Measurements from ENCODE around the gene DUSP8.

DUSP8 gene

DNA sequence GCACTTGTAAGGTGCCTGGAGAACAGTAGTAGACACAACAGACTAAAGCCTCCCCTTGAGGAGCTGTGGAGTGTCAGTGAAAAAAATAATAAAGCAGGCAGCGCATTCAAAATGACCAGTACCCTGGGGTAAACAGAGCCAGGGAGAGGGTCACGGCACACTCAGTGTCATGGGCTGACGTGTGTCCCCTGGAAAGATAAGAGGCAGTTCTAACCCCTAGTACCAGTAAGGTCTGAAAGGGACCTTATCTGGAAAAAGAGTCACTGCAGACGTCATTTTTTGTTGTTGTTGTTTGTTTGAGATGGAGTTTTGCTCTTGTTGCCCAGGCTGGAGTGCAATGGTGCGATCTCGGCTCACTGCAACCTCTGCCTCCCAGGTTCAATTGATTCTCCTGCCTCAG, 32.0 kb downstream of the DUSP8 start:
- H3K4me1 Mint-ChIP-seq = peaks cover 14% of the 10 kb centered on the region
- H3K4me3 Mint-ChIP-seq = no peak overlapping the region
- H3K27ac Mint-ChIP-seq = no peak overlapping the region
- no peaks in the 10 kb centered on the region for H3K36me3 Mint-ChIP-seq
- H3K9me3 Mint-ChIP-seq = no peaks in the 10 kb centered on the region
- H3K27me3 Mint-ChIP-seq = peaks cover 1% of the 10 kb centered on the region

DNA sequence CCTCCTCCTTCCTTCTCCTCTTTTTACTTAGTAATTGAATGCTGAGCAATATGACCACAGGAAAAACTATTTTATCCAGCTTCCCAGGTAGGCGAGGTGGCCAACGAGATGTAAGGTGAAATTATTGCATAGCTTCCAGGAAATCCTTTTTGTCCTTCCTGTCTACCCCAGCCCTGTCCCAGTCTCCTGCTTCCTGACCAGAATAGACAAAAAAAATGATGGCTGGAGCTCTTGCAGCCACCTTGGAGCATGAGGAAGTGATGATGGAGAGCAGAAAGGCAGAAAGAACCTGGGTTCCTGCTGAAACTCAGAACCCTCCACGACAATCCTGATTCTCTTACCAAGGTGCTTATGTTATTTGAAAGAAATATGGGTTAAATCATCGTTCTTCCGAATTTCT, 33.9 kb downstream of the DUSP8 start:
- no peak overlapping the region for H3K4me3 Mint-ChIP-seq
- H3K36me3 Mint-ChIP-seq = no peaks in the 10 kb centered on the region
- H3K27ac Mint-ChIP-seq = peak overlapping the region; percentile 88
- H3K27me3 Mint-ChIP-seq = peaks cover 1% of the 10 kb centered on the region
- H3K9me3 Mint-ChIP-seq = no peaks in the 10 kb centered on the region
- peaks cover 24% of the 10 kb centered on the region for H3K4me1 Mint-ChIP-seq

DNA sequence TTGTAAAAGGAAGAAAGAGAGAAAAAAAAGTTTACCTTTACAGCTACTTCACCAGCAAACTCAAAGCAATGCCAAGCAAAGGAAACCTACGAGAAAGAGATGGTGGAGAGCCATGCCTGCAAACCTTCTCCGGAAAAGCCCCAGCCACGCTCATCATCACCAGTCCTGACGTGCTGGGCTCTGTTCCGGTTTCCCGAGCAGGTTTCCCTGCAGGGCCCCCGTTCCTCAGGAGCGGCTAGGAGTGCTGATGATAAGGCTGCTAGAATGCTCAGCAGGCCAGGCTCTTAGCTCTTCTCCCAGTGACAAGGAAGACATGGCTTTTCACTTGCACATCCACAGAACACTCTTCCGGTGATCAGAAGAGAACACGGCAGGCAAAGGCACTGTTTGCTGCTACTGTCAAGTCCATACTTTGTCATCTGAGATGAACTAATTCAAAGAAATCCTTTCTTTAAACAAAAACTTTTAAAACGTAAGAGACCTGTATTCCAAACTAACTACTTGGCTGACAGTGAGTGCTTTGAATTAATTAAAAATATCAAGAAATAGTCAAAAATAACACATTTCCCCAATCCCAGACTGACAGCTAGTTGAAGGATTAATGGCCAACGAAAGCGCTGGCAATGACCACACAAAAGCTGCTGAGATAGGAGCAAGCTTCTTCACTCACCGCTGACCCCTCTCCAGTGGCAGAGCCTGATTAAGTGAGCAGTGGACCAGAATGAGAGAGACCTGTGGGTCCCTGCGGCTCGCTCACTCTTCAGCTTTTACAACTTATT, 35.8 kb downstream of the DUSP8 start:
- H3K4me3 Mint-ChIP-seq = no peak overlapping the region
- no peaks in the 10 kb centered on the region for H3K36me3 Mint-ChIP-seq
- peaks cover 38% of the 10 kb centered on the region for H3K4me1 Mint-ChIP-seq
- no peak overlapping the region for H3K27ac Mint-ChIP-seq
- no peaks in the 10 kb centered on the region for H3K9me3 Mint-ChIP-seq
- no peaks in the 10 kb centered on the region for H3K27me3 Mint-ChIP-seq

DNA sequence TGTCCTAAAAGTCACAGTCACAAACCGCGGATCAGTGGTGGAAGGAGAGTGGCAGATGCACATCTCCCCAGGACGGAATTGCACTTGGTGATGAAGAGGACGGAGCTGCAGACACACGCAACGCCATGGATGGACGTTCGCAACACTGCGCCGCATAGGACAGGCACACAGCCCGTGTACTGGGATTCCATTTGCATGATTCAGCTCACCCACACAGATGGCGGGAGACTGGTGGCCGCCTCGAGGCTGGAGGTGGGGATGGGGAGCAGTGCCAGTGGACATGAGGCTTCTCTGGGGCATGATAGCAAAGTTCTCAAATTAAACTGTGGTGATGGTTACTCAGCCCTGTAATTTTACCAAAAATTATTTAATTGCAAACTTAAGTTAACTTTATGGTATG, 37.4 kb downstream of the DUSP8 start:
- H3K27ac Mint-ChIP-seq = no peak overlapping the region
- H3K36me3 Mint-ChIP-seq = no peaks in the 10 kb centered on the region
- H3K4me1 Mint-ChIP-seq = peaks cover 38% of the 10 kb centered on the region
- H3K9me3 Mint-ChIP-seq = no peaks in the 10 kb centered on the region
- no peaks in the 10 kb centered on the region for H3K27me3 Mint-ChIP-seq
- no peak overlapping the region for H3K4me3 Mint-ChIP-seq

DNA sequence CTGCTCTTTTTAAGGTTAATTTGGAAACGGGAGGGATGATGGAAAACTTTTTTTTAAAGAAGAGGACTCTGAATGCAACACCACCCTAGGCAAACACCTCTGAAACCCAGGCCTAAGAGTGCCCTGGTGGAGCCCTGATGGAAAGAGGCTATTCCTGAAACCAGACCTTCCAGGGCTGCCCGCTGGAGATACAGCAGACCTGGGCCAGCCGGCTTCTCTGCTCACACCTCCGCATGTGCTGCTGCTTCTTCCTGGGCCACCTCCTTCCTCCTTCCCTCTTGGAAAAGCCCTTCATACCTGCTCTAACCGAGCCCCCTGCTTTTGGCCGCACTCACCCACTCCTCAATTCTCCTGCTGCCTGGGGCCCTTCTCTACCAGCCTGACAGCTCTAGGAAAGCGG, 37.9 kb downstream of the DUSP8 start:
- Mint-ChIP-seq H3K4me3 (no peak overlapping the region), H3K36me3 (no peaks in the 10 kb centered on the region), H3K27ac (no peak overlapping the region), H3K4me1 (peaks cover 41% of the 10 kb centered on the region), H3K9me3 (no peaks in the 10 kb centered on the region), H3K27me3 (no peaks in the 10 kb centered on the region)

DNA sequence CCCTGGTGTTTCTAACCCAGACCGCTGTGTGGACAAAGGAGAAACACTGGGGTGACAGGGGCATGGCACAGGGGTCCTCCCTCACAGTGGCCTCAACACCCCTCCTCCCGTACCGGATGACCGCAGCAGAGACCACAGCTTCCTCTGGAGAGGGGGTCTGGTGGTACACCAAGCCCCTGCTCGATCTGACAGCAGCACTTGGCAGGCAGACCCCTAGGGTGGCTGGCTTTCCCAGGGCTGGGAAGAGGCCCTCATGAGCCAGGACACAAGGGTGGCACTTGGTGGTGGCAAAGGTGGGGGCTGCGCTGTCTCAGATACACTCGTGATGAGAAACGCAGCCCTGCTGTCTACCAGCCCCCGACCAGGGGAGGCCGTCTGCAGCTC, 38.7 kb downstream of the DUSP8 start:
- peaks cover 45% of the 10 kb centered on the region for H3K4me1 Mint-ChIP-seq

DNA sequence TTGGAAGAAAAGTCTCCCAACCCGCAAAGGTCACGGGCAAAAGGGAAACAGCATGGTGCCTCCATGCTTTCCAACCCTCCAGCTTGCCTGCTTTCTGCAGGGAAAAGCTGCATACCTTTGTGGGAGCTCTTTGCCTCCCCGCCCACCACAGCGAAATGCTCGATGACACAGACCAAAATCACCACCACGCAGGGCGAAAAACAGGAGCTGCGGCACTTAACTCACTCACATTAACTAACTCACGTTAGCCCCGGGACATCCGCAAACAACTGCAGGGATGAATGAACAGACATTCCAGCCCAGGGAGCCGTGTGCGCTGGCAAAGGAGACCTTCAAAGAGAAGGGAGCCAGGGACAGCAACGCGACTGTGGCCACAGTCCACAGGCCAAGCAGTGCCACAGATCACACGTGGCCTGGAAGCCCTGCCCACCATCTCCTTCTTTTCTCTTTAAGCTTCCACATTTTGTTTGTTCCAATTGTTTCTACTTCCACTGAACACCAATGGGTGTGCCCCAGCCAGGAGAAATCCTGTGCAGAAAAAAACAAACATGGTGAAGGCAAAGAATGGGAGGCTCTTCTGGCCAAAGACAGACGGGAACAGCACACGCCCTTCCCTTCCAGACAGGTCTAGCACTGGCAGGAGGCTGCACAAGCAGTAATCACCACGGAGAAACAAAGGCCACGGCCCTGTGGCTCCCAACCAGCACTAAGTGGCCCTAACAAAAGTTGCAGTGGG, 39.3 kb downstream of the DUSP8 start:
- H3K27ac Mint-ChIP-seq = no peak overlapping the region
- H3K4me3 Mint-ChIP-seq = no peak overlapping the region
- no peaks in the 10 kb centered on the region for H3K27me3 Mint-ChIP-seq
- H3K9me3 Mint-ChIP-seq = no peaks in the 10 kb centered on the region
- H3K4me1 Mint-ChIP-seq = peaks cover 51% of the 10 kb centered on the region
- no peaks in the 10 kb centered on the region for H3K36me3 Mint-ChIP-seq

More for the DNA sequence above, 38.7 kb downstream of the DUSP8 start:
- no peaks in the 10 kb centered on the region for H3K9me3 Mint-ChIP-seq
- H3K27ac Mint-ChIP-seq = no peak overlapping the region
- H3K4me3 Mint-ChIP-seq = no peak overlapping the region
- no peaks in the 10 kb centered on the region for H3K36me3 Mint-ChIP-seq
- H3K27me3 Mint-ChIP-seq = no peaks in the 10 kb centered on the region

DNA sequence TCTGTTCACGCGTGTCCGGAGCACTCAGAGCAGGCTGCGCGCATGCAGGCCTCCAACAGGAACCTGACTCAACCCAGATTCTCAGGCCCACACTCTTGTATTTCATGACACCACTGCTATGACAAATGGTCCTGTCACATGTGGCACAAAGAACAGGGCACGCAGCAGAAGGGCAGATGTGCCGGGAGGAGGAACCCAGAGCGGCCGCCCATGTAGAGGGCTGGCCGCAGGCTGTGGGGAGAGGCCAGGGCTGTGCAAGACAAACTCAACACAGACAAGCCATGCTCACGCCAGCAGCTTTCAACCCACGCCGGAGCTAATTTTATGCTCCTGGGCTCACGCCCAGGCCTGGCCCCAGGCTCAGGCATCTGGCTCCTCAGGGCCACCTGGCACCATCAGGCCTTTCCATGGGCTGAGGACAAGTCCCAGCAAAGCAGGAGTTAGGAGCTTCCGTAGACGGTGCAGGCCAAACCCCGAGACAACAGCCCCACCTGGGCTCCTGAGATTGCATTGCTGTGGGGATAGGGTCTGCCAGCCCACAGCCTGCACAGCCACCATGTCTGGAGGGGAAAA, 40.0 kb downstream of the DUSP8 start:
- Mint-ChIP-seq H3K4me1 (peaks cover 52% of the 10 kb centered on the region), H3K27me3 (no peaks in the 10 kb centered on the region)

DNA sequence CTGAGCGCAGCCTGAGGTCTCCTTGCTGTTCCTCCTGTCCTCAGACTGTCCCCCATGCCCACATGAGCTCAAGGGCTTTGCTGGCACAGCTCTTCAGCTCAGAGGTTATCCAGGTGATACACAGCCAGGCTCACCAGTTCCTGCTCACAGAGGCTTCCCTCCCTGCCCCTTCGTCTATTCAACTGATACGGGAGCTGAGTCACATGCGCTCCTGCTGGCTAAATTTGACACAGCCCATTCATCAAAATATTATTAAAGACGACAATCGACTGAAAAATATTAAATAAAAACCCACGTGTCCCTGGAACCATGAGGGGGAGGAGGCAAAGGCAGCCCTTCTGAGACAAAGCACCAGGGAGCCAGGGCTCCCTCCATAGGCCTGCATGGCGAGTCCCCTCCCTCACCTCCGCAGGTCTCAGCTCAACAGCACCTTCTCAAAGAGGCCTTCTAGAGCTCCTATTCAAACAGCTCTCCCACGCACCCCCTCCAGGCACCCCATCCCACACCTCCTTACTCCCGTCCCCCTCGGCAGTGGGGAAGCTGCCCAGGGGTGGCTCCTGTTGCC, 40.5 kb downstream of the DUSP8 start:
- Mint-ChIP-seq H3K36me3 (no peaks in the 10 kb centered on the region), H3K27me3 (no peaks in the 10 kb centered on the region), H3K4me3 (no peak overlapping the region), H3K27ac (peak overlapping the region; percentile 65), H3K4me1 (peaks cover 53% of the 10 kb centered on the region), H3K9me3 (no peaks in the 10 kb centered on the region)

More for the DNA sequence above, 40.0 kb downstream of the DUSP8 start:
- Mint-ChIP-seq H3K36me3 (no peaks in the 10 kb centered on the region), H3K4me3 (no peak overlapping the region), H3K27ac (peak overlapping the region; percentile 65), H3K9me3 (no peaks in the 10 kb centered on the region)

DNA sequence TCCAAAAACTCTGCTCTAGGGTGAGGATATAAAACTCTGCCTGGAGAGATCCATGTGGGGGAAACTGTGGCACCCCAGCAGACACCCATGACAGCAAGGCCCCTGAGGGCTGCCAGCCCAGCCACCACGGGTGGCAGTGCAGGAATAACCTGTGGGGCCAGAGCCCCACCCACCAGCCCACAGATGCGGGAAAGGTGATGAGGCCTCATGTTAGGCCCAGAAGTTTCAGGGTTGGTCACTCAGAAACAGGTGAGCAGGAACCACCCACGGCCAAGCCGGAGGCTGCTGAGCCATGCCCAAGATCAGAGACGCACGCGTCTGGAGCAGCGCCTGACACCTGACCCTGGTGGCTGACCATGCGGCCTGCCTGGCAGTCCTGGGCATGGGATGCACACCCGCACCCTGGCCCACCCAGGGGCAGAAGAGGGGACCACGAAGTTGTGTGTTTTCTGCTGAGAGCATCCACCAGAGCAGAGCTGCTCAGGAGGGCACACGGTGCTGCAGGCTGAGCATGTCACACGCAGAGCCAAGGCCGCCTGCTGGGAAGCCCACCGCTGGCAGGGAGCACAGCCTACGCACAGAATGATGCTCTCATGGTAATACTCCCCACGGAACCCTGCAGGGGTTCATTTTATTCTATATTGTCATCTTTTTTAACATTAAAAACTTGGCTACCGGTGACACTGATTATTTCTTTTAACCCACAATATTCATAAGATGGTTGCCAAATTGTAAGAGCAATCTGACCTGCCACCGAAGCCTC, 41.2 kb downstream of the DUSP8 start:
- Mint-ChIP-seq H3K27ac (no peak overlapping the region), H3K9me3 (no peaks in the 10 kb centered on the region), H3K4me1 (peaks cover 54% of the 10 kb centered on the region), H3K36me3 (no peaks in the 10 kb centered on the region), H3K27me3 (no peaks in the 10 kb centered on the region), H3K4me3 (no peak overlapping the region)

DNA sequence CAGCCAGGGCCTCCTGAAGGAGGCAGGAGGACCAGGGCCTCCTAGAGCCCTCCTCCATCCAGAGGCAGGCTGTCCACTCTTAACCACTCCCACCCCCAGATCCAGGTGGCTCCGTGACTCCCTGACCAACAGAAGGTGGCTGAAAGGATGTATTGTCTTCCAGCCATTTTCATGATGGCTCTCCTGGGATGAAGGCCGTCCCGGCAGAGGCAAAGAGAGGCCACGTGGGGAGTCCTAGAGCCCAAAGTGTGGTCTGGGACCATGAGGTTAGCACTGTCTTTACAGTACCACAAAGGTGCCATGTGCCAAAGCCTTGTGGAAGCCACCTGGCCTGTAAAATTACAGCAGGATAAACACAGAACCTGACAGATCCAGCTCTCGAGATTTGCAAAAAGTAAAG, 42.3 kb downstream of the DUSP8 start:
- Mint-ChIP-seq H3K4me1 (peaks cover 45% of the 10 kb centered on the region), H3K27me3 (no peaks in the 10 kb centered on the region), H3K27ac (no peak overlapping the region), H3K36me3 (no peaks in the 10 kb centered on the region), H3K4me3 (no peak overlapping the region), H3K9me3 (no peaks in the 10 kb centered on the region)

DNA sequence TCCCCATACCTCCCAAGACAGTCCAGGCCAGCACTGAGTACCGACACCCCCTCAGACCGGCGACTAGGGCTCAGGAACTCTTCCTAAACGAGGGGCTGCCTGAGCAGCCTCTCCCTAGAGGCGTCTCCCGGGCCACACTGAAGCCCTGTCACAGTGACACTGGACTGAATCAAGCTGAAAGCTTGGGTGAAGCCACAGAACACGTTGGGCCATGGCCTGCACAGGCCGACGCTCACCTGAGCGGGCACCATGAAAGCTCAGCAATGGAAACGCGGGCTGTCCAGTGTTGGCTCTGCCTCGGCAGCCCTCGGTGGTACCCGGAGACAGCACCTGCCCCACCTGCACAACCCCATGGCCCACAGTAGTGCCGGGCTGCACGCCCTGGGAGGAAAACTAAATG, 42.8 kb downstream of the DUSP8 start:
- H3K4me1 Mint-ChIP-seq = peaks cover 40% of the 10 kb centered on the region
- H3K4me3 Mint-ChIP-seq = no peak overlapping the region
- H3K27me3 Mint-ChIP-seq = no peaks in the 10 kb centered on the region
- H3K36me3 Mint-ChIP-seq = no peaks in the 10 kb centered on the region
- no peak overlapping the region for H3K27ac Mint-ChIP-seq
- no peaks in the 10 kb centered on the region for H3K9me3 Mint-ChIP-seq

DNA sequence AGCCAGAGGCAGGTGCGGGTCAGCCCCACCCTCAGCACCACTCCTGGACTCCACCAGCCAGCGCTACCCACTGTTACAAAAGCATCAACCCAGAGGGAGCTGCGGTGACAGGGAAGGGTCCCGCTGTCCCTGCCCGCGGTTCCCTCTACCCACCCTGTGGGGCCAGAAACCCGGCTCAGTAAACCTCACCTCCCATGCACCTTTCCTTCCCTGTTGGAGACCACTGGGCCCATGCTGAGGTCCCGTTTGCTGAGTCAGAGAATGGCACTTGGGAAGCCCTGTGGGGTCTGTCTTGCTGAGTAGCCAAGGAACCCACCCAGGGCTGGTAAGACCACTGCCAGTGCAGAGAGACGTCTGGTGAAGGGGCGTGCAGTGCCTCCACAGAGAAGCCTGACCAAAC, 43.4 kb downstream of the DUSP8 start:
- Mint-ChIP-seq H3K4me1 (peaks cover 41% of the 10 kb centered on the region), H3K27me3 (no peaks in the 10 kb centered on the region), H3K9me3 (no peaks in the 10 kb centered on the region), H3K27ac (no peak overlapping the region), H3K36me3 (no peaks in the 10 kb centered on the region), H3K4me3 (no peak overlapping the region)

DNA sequence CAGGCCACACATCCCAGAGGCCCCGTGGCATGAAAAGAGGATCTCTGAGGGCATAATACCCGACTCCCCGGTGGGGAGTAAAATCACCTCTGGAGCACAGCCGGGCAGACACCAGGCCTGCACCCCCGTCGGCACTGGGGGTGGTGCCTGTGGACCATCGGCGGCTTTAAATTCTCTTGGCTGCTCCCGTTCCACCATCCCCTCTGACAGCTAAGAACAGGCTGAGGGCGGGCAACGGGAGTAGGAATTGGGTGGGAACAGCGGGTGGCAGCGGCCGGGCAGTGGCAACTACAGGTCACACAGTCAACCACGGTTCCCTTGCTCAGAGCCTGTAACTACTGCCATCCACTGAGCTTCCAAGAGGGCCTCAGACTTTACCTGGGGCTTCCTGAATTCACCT, 45.3 kb downstream of the DUSP8 start:
- no peak overlapping the region for H3K27ac Mint-ChIP-seq
- H3K36me3 Mint-ChIP-seq = no peaks in the 10 kb centered on the region
- H3K4me1 Mint-ChIP-seq = peaks cover 45% of the 10 kb centered on the region
- H3K27me3 Mint-ChIP-seq = no peaks in the 10 kb centered on the region
- H3K4me3 Mint-ChIP-seq = no peak overlapping the region
- no peaks in the 10 kb centered on the region for H3K9me3 Mint-ChIP-seq

DNA sequence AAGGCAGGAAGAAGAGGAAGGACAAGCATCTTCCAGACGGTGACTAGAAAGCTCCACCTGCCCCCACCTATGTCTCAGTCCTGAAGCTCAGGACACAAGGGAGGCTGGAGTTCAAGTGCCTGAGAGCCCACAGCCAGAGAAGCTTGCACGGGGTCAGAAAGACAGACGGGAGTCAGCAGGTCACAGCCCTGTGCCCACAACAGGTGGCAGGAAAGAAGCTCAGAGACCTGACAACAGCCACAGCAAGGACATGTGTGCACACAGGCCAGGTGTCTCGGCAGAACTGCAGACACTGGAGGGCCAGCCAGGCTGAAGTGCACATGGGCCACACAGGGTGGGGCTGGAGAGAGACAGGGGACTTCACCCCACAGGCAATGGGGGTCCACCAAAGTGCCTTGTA, 48.3 kb downstream of the DUSP8 start:
- H3K9me3 Mint-ChIP-seq = no peaks in the 10 kb centered on the region
- H3K27ac Mint-ChIP-seq = no peak overlapping the region
- H3K36me3 Mint-ChIP-seq = no peaks in the 10 kb centered on the region
- H3K4me1 Mint-ChIP-seq = peaks cover 54% of the 10 kb centered on the region
- H3K4me3 Mint-ChIP-seq = no peak overlapping the region
- no peaks in the 10 kb centered on the region for H3K27me3 Mint-ChIP-seq
